ENCODE results near the gene FAM78A. TPM values are rescaled to one million over a fixed set of nuclear protein-coding genes. Genes with fewer than 3 reads are reported as not detected.

The FAM78A gene
- total RNA-seq, 1 experiment from 2014 or later: 0.07 TPM

DNA sequence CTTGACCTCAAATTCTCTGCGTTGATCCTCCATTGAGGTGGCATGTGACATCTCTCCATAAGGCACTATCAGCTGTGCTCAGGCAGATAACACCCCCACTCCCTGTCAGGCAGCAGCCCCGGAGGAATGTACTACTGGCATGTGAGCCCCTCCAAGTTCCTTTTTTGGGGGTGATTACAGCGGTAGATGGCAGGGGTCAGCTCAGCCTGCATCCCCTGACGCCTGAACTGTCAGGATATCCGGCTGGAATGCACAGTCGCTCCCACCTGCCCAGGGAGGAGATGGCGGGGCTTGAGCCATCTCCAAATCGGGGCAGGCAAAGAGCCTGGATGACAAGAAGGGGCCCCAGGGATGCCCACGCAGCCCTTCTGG is 40.8 kb downstream of the FAM78A start:
- intact Hi-C loops (cut with micrococcal nuclease): no loop called here
- H3K4me3 ChIP-seq (ENCODE audit: low read length): no peak overlapping the region
- BruUV-seq (replicated peaks): no TSS peak
- ChIA-PET POLR2A (ENCODE audit: unreplicated experiment) (no interaction called here), CTCF (no interaction called here)
- H4K20me1 ChIP-seq (ENCODE audit: low read length): no peaks in the 10 kb centered on the region
- DNase-seq (no peak), ATAC-seq (no peak)
- no peaks in the 10 kb centered on the region for H3F3A ChIP-seq (ENCODE audit: low read length, unreplicated experiment)
- peaks cover 11% of the 10 kb centered on the region; the same call in 1 of the 2 replicates for H3K36me3 ChIP-seq (ENCODE audit: low read depth, low read length)
- no peaks in the 10 kb centered on the region for H3K4me1 ChIP-seq (ENCODE audit: insufficient read depth, low read length)
- H3K9me3 ChIP-seq (ENCODE audit: low read length): no peaks in the 10 kb centered on the region
- no peak overlapping the region for H2AFZ ChIP-seq (ENCODE audit: low read length)
- H3K79me2 ChIP-seq (ENCODE audit: low read length): no peaks in the 10 kb centered on the region
- no peak overlapping the region for H3K27ac ChIP-seq (ENCODE audit: low read length)
- TF ChIP-seq CTCF (conservative IDR thresholded peaks at IDR 0.05; ENCODE audit: low read depth, low read length) (no peak), EZH2 (IDR thresholded peaks at IDR 0.05; ENCODE audit: low read length, unreplicated experiment) (no peak), EZH2phosphoT487 (IDR thresholded peaks at IDR 0.05; ENCODE audit: borderline replicate concordance, low read length) (no peak)
- H3K9me2 ChIP-seq (replicated peaks; ENCODE audit: low read length): no peaks in the 10 kb centered on the region
- no peaks in the 10 kb centered on the region for H3K27me3 ChIP-seq (ENCODE audit: low read length)
- H3K9ac ChIP-seq (ENCODE audit: low read length): no peak overlapping the region
- no peak overlapping the region for H3K4me2 ChIP-seq (ENCODE audit: low read length)

DNA sequence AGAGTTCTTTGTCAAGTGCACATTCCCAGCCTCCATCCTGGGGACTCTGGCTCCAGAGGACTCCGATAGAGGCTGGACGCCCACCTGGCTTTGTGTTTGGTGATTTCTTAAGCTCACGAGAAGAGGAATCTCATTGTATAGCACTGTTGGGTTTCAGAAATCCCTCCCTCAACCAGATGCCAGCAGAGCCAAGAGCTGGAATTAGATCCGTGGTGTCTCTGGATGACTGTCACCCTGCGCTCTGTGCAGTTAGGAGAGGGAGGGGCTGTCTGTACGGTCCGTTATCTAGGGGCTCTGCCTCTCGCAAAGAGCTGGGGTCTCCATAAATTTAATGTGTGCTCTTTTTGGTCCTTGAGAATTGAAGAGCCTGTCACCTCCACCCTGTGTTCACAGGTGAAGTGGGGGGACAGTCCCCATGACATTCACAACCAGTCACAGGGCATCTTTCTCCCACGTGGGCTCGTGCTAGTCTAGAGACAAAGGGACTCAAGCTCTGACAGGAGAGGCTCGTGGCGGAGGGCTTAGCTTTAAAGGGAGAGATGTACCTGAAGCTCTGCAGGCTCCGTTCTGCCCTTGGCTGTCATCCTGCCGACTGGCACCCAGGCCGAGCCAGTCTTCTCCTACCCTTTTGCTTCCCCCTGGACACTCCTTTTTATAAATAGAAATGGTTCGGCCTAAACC is 41.4 kb downstream of the FAM78A start:
- POLR2A ChIA-PET (ENCODE audit: unreplicated experiment): no interaction called here
- H3K9ac ChIP-seq (ENCODE audit: low read length): no peak overlapping the region

More for the DNA sequence above, 41.4 kb downstream of the FAM78A start:
- Histone ChIP-seq H3K79me2 (ENCODE audit: low read length) (no peaks in the 10 kb centered on the region), H3K4me3 (ENCODE audit: low read length) (no peak overlapping the region), H3K27me3 (ENCODE audit: low read length) (no peaks in the 10 kb centered on the region), H2AFZ (ENCODE audit: low read length) (no peak overlapping the region), H3K9me2 (replicated peaks; ENCODE audit: low read length) (no peaks in the 10 kb centered on the region), H4K20me1 (ENCODE audit: low read length) (no peaks in the 10 kb centered on the region), H3K36me3 (ENCODE audit: low read depth, low read length) (peaks cover 11% of the 10 kb centered on the region; the same call in 1 of the 2 replicates), H3K27ac (ENCODE audit: low read length) (no peak overlapping the region), H3K4me2 (ENCODE audit: low read length) (no peak overlapping the region), H3K4me1 (ENCODE audit: insufficient read depth, low read length) (no peaks in the 10 kb centered on the region), H3F3A (ENCODE audit: low read length, unreplicated experiment) (no peaks in the 10 kb centered on the region), H3K9me3 (ENCODE audit: low read length) (no peaks in the 10 kb centered on the region)
- no TSS peak for BruUV-seq (replicated peaks)
- ATAC-seq (no peak), DNase-seq (no peak)
- no peak for TF ChIP-seq EZH2 (IDR thresholded peaks at IDR 0.05; ENCODE audit: low read length, unreplicated experiment)
- TF ChIP-seq EZH2phosphoT487 (IDR thresholded peaks at IDR 0.05; ENCODE audit: borderline replicate concordance, low read length): no peak
- TF ChIP-seq CTCF (conservative IDR thresholded peaks at IDR 0.05; ENCODE audit: low read depth, low read length): no peak
- CTCF ChIA-PET: no interaction called here
- intact Hi-C loops (cut with micrococcal nuclease): no loop called here
